Measurements from ENCODE around the gene LMO4. TPM values are rescaled to one million over a fixed set of nuclear protein-coding genes. Genes with fewer than 3 reads are reported as not detected.

The LMO4 gene
- total and polyA plus RNA-seq, 12 donors, result 19.8 to 60.5 (median 27.7) TPM

GRCh38 chr1:87305151-87305550 lies 23.5 kb upstream of the LMO4 start:
- Histone ChIP-seq H3K4me1 (no peaks in the 10 kb centered on the region), H3K27me3 (no peaks in the 10 kb centered on the region), H3K9me3 (no peaks in the 10 kb centered on the region), H3K4me3 (no peak overlapping the region), H3K36me3 (no peaks in the 10 kb centered on the region), H3K27ac (no peak overlapping the region)
- DNase-seq (no peak), ATAC-seq (no peak)
- WGBS, 2 donors, result 79 to 84% methylated on average over 5 of the region's 5 CpGs
- no peak for TF ChIP-seq CTCF (IDR thresholded peaks at IDR 0.05)
- intact Hi-C loops (cut with DNase I), result loop anchor here in 1 of 10 donors (10.0 kb wide), 1 partner anchor 1260 kb away; no protein-coding TSS in a partner anchor

GRCh38 chr1:87305762-87306161 lies 22.9 kb upstream of the LMO4 start:
- intact Hi-C loops (cut with DNase I), result loop anchor here in 1 of 10 donors (10.0 kb wide), 1 partner anchor 1259 kb away; no protein-coding TSS in a partner anchor
- no peaks in the 10 kb centered on the region for H3K36me3 ChIP-seq
- no peaks in the 10 kb centered on the region for H3K9me3 ChIP-seq
- H3K4me1 ChIP-seq, result no peaks in the 10 kb centered on the region
- 71 to 77% methylated on average over 7 of the region's 7 CpGs for WGBS, 2 donors
- no peak overlapping the region for H3K4me3 ChIP-seq
- no peak for TF ChIP-seq CTCF (IDR thresholded peaks at IDR 0.05)
- no peak for DNase-seq
- H3K27me3 ChIP-seq, result no peaks in the 10 kb centered on the region
- no peak overlapping the region for H3K27ac ChIP-seq
- no peak for ATAC-seq

- intact Hi-C loops (cut with DNase I), result loop anchor here in 1 of 10 donors (10.0 kb wide), 1 partner anchor 1257 kb away; no protein-coding TSS in a partner anchor
- no peaks in the 10 kb centered on the region for H3K4me1 ChIP-seq
- no peaks in the 10 kb centered on the region for H3K36me3 ChIP-seq
- no peak overlapping the region for H3K4me3 ChIP-seq
- H3K27me3 ChIP-seq, result no peaks in the 10 kb centered on the region
- no peak overlapping the region for H3K27ac ChIP-seq
- DNase-seq, result no peak
- no peaks in the 10 kb centered on the region for H3K9me3 ChIP-seq
- ATAC-seq, result no peak
- WGBS, 2 donors, result 92% methylated on average over 8 of the region's 8 CpGs
- no peak for TF ChIP-seq CTCF (IDR thresholded peaks at IDR 0.05)
These were observed 21.4 kb upstream of the LMO4 start for GRCh38 chr1:87307306-87307705.

GRCh38 chr1:87307931-87308330 lies 20.7 kb upstream of the LMO4 start:
- Histone ChIP-seq H3K4me1 (no peaks in the 10 kb centered on the region), H3K27ac (no peak overlapping the region), H3K4me3 (no peak overlapping the region), H3K27me3 (no peaks in the 10 kb centered on the region), H3K9me3 (no peaks in the 10 kb centered on the region), H3K36me3 (no peaks in the 10 kb centered on the region)
- WGBS, 2 donors, result 84 to 89% methylated on average over 4 of the region's 4 CpGs
- no peak for TF ChIP-seq CTCF (IDR thresholded peaks at IDR 0.05)
- intact Hi-C loops (cut with DNase I), result loop anchor here in 1 of 10 donors (10.0 kb wide), 1 partner anchor 1257 kb away; no protein-coding TSS in a partner anchor
- no peak for DNase-seq
- ATAC-seq, result no peak
